B cell (primary cell): ENCODE data around the gene LRIT2.

Source experiments
- CTCF ChIP-seq: fragments of 200-600 bp; IDR thresholded peaks from one replicate; pipeline ENCODE4 v1.8.0; 2022; ENCODE audit warnings: antibody characterized with exemption, mild to moderate bottlenecking
- EZH2 ChIP-seq: IDR thresholded peaks from 2 replicates; pipeline ENCODE4 v1.6.1; 2012; ENCODE audit warnings: borderline replicate concordance, low read depth, mild to moderate bottlenecking, moderate library complexity, low read length; ENCODE audit not compliant: insufficient read depth, poor library complexity, severe bottlenecking

- no peak for TF ChIP-seq CTCF
- no peak for TF ChIP-seq EZH2
Measured at GRCh38 chr10:84247496-84247895, 22.2 kb upstream of the LRIT2 start.
